Measurements from ENCODE around the gene EMC8.
"Not testable (repeated sequence)": the region's sequence is repeated elsewhere in the genome, so short reads cannot be mapped to it uniquely, and the experiment has no call there.

EMC8 gene

GRCh38 chr16:85799497-85800320 is at the start of gene EMC8, which contains the start of gene COX4I1:
Gene EMC8, minus strand, starts transcription at chr16:85799544. Its CDS starts 249 bp downstream, at chr16:85799295.
Gene COX4I1, plus strand, starts transcription at chr16:85799695. Its CDS starts 1,511 bp downstream, at chr16:85801206.
- peak; percentile 85 to 90 (median 88) for DNase-seq (ENCODE audit: low read depth in 3 of 3)

GRCh38 chr16:85848986-85849385 is 49.6 kb upstream of the EMC8 start:
- DNase-seq (ENCODE audit: low read depth in 3 of 3): no peak

- DNase-seq (ENCODE audit: low read depth in 3 of 3): no peak
These were observed 48.6 kb upstream of the EMC8 start for GRCh38 chr16:85847681-85848601.

GRCh38 chr16:85847036-85847435 is 47.7 kb upstream of the EMC8 start:
- no peak for DNase-seq (ENCODE audit: low read depth in 3 of 3)

- DNase-seq (ENCODE audit: low read depth in 3 of 3): no peak
These were observed 47.1 kb upstream of the EMC8 start for GRCh38 chr16:85846461-85846860.

GRCh38 chr16:85845266-85845665 is 45.9 kb upstream of the EMC8 start:
- no peak for DNase-seq (ENCODE audit: low read depth in 3 of 3)

- no peak for DNase-seq (ENCODE audit: low read depth in 3 of 3)
These were observed 45.4 kb upstream of the EMC8 start for GRCh38 chr16:85844786-85845185.

- DNase-seq (ENCODE audit: low read depth in 3 of 3): no peak
These were observed 44.8 kb upstream of the EMC8 start for GRCh38 chr16:85844169-85844481.

GRCh38 chr16:85843471-85844168 is 44.3 kb upstream of the EMC8 start:
- DNase-seq (ENCODE audit: low read depth in 3 of 3): no peak

GRCh38 chr16:85842848-85843247 is 43.5 kb upstream of the EMC8 start:
- no peak for DNase-seq (ENCODE audit: low read depth in 3 of 3)

GRCh38 chr16:85842435-85842834 is 43.1 kb upstream of the EMC8 start:
- DNase-seq (ENCODE audit: low read depth in 3 of 3): no peak

GRCh38 chr16:85840801-85841200 is 41.5 kb upstream of the EMC8 start:
- no peak for DNase-seq (ENCODE audit: low read depth in 3 of 3)

- no peak for DNase-seq (ENCODE audit: low read depth in 3 of 3)
These were observed 41.1 kb upstream of the EMC8 start for GRCh38 chr16:85840395-85840794.

GRCh38 chr16:85839681-85840240 is 40.4 kb upstream of the EMC8 start:
- DNase-seq (ENCODE audit: low read depth in 3 of 3): no peak

GRCh38 chr16:85838876-85839585 is 39.7 kb upstream of the EMC8 start:
- no peak for DNase-seq (ENCODE audit: low read depth in 3 of 3)

GRCh38 chr16:85838381-85838780 is 39.0 kb upstream of the EMC8 start:
- DNase-seq (ENCODE audit: low read depth in 3 of 3): no peak

- DNase-seq (ENCODE audit: low read depth in 3 of 3): not testable (repeated sequence)
These were observed 38.3 kb upstream of the EMC8 start for GRCh38 chr16:85837654-85838053.

- no peak for DNase-seq (ENCODE audit: low read depth in 3 of 3)
These were observed 37.6 kb upstream of the EMC8 start for GRCh38 chr16:85836706-85837582.

GRCh38 chr16:85835956-85836705 is 36.8 kb upstream of the EMC8 start:
- no peak for DNase-seq (ENCODE audit: low read depth in 3 of 3)
